Lung (tissue), 12 donors: ENCODE results near the gene TECTA. TPM values are rescaled to one million over a fixed set of nuclear protein-coding genes. Genes with fewer than 3 reads are reported as not detected.

ENCODE experiments used
- ATAC-seq: fragments of 200-7000 bp; cut with Tn5 transposase; one replicate; pipeline ENCODE4 v1.9.1; 2020; ENCODE audit warnings: moderate number of reproducible peaks; ENCODE audit not compliant: insufficient read depth, low FRiP score
- DNase-seq, 3 donors: peaks; one replicate each; pipeline ENCODE4 v3.0.0-alpha.2; 2013 to 2017
- H3K27ac ChIP-seq, 2 donors: one replicate each; pipeline ENCODE4 v1.5.1; 2013; ENCODE audit warnings: mild to moderate bottlenecking in 2 of 2, moderate library complexity in 2 of 2, control low read depth in 1 of 2, inconsistent platforms in 1 of 2, low read depth in 1 of 2, low read length in 1 of 2
- H3K27me3 ChIP-seq, 3 donors: one replicate each; pipeline ENCODE4 v1.5.1; 2013; ENCODE audit warnings: low read length in 2 of 3; ENCODE audit not compliant: control insufficient read depth in 3 of 3, insufficient read depth in 3 of 3
- H3K36me3 ChIP-seq, 4 donors: one replicate each; pipeline ENCODE4 v1.5.1; 2013; ENCODE audit warnings: low read length in 4 of 4, mild to moderate bottlenecking in 1 of 4, moderate library complexity in 1 of 4; ENCODE audit not compliant: control insufficient read depth in 4 of 4, insufficient read depth in 4 of 4
- H3K4me1 ChIP-seq, 5 donors: one replicate each; pipeline ENCODE4 v1.5.1; 2013; ENCODE audit warnings: low read length in 5 of 5, mild to moderate bottlenecking in 2 of 5, moderate library complexity in 1 of 5; ENCODE audit not compliant: control insufficient read depth in 5 of 5, insufficient read depth in 5 of 5
- H3K4me3 ChIP-seq: one replicate; pipeline ENCODE4 v1.5.1; 2013; ENCODE audit warnings: mild to moderate bottlenecking, control low read depth, moderate library complexity
- H3K9ac ChIP-seq, 2 donors: one replicate each; pipeline ENCODE4 v1.5.1; 2013; ENCODE audit warnings: low read length in 2 of 2, control low read depth in 1 of 2; ENCODE audit not compliant: insufficient read depth in 1 of 2
- H3K9me3 ChIP-seq, 4 donors: one replicate each; pipeline ENCODE4 v1.5.1; 2013; ENCODE audit warnings: low read length in 3 of 4, mild to moderate bottlenecking in 1 of 4, moderate library complexity in 1 of 4; ENCODE audit not compliant: control insufficient read depth in 4 of 4, insufficient read depth in 3 of 4
- WGBS, 2 donors: extraction: QIAGEN DNeasy Blood & Tissue Kit; methylation state at CpG; one replicate each; pipeline ENCODE4 v1.1.7; 2013; 5-methylcytosine and 5-hydroxymethylcytosine counted together
- polyA plus RNA-seq, 2 donors: library from polyadenylated mRNA; stranded (reverse); fragments of 200-250 nt; gene quantifications; one replicate each; pipeline ENCODE4 v1.2.1, GENCODE V29; 2013
- total RNA-seq, 2 donors: library from RNA; depleted of rRNA in 1 of 2; stranded (reverse); fragments of >200 nt in 1 of 2; gene quantifications; one replicate each; pipeline ENCODE4 v1.2.1, GENCODE V29; 2014 to 2021
- TF ChIP-seq, protein P1 (sequence below): IDR thresholded peaks from 2 replicates; pipeline ENCODE4 v1.5.1; 2012; ENCODE audit warnings: mild to moderate bottlenecking; ENCODE audit errors: control extremely low read depth, extremely low read depth
- donor health status: control.
- donor health status: control.
- donor health status: Bipolar disorder and iron deficiency.
- donor health status: healthy.
- donor health status: DM: yes; HTN: yes; CAD: no.

TECTA gene
- total and polyA plus RNA-seq, 4 donors, result 0.35 to 2.5 (median 0.82) TPM

DNA sequence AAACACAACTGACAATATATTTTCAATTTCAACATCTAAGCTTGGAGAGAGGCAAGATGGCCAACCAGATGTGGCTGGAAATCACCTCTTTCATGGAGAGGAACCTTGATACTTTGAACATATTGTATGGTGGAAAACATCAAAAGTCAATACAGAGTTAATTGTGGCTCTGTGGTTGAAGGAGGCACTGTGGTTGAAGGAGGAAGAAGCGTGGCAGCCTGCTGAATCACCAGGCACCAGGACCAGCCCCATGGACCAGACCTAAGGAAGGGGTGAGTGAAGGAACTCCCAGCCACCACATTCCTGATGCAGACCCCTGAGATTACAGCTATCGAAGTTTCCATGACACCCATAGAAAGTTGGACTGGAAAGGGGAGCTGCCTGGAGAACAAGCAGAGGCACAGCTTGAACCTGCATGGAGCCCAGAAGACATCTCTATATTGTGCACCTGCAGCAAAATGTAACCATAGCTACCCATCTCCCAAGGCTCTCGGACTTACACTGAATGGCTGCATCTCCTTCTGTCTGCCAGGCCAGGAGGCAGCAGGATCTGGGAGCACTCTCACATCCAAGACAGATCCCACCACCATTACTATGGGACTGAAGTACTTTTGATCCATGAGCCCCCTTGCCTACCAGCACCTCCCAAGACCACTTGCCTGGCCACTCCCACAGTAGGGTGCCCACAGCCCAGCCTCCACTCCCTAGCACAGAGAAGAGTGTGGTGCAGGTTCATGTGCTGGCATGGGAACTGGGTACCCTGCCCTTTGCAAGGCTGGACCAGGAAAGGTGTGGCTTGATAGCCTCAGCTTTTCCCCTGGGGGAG lies 111.7 kb downstream of the TECTA start:
- H3K4me1 ChIP-seq, result no peaks in the 10 kb centered on the region
- no peak overlapping the region for H3K9ac ChIP-seq
- no peaks in the 10 kb centered on the region for H3K9me3 ChIP-seq
- ATAC-seq (no peak), DNase-seq (no peak)
- H3K27me3 ChIP-seq, result no peaks in the 10 kb centered on the region
- H3K36me3 ChIP-seq, result no peaks in the 10 kb centered on the region
- WGBS, 2 donors, result 77% methylated on average over 3 of the region's 3 CpGs
- TF ChIP-seq, protein P1, sequence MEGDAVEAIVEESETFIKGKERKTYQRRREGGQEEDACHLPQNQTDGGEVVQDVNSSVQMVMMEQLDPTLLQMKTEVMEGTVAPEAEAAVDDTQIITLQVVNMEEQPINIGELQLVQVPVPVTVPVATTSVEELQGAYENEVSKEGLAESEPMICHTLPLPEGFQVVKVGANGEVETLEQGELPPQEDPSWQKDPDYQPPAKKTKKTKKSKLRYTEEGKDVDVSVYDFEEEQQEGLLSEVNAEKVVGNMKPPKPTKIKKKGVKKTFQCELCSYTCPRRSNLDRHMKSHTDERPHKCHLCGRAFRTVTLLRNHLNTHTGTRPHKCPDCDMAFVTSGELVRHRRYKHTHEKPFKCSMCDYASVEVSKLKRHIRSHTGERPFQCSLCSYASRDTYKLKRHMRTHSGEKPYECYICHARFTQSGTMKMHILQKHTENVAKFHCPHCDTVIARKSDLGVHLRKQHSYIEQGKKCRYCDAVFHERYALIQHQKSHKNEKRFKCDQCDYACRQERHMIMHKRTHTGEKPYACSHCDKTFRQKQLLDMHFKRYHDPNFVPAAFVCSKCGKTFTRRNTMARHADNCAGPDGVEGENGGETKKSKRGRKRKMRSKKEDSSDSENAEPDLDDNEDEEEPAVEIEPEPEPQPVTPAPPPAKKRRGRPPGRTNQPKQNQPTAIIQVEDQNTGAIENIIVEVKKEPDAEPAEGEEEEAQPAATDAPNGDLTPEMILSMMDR, result no peak
- no peak overlapping the region for H3K27ac ChIP-seq
- no peak overlapping the region for H3K4me3 ChIP-seq

DNA sequence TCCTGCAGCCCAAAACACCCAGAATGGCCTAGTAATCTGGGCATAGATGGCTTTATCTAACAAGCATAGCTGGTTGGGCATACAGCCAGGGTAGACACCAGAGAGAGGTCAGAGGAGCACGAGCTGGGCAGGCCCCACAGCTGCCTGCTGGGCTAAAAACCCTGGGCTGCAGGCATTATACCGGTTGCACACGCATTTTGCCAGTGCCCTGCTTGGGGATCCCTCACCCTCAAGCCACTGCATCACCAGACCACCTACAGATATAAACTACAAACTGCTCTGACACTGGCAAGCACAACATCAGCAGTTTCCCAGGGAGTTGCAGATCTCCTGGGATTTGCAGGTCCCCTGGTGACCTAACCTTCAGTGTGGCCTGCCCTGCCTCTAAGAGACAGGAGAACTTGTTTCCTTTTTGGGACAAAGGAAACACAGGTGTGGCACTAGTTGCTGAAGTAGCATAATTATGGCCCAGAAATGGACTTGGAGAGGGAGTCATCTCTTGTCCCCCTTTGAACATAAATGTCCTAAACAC lies 112.4 kb downstream of the TECTA start:
- Histone ChIP-seq H3K9me3 (no peaks in the 10 kb centered on the region), H3K27ac (no peak overlapping the region), H3K4me1 (no peaks in the 10 kb centered on the region), H3K27me3 (no peaks in the 10 kb centered on the region), H3K36me3 (no peaks in the 10 kb centered on the region), H3K4me3 (no peak overlapping the region), H3K9ac (no peak overlapping the region)
- ATAC-seq (no peak), DNase-seq (no peak)
- TF ChIP-seq, protein P1, result no peak
- 73 to 75% methylated on average over 3 of the region's 3 CpGs for WGBS, 2 donors

DNA sequence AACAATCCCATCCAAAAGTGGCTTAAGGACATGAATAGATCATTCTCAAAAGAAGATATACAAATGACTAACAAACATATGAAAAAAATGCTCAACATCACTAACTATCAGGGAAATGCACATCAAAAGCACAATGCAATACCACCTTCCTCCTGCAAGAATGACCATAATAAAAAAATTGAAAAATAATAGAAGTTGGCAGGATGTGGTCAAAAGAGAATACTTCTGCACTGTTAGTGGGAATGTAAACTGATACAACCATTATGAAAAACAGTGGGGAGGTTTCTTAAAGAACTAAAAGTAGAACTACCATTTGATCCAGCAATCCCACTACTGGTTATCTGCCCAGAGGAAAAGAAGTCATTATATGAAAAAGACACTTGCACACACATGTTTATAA lies 113.8 kb downstream of the TECTA start:
- DNase-seq (no peak), ATAC-seq (no peak)
- Histone ChIP-seq H3K27me3 (no peaks in the 10 kb centered on the region), H3K9ac (no peak overlapping the region), H3K4me3 (no peak overlapping the region), H3K9me3 (no peaks in the 10 kb centered on the region), H3K27ac (no peak overlapping the region), H3K36me3 (no peaks in the 10 kb centered on the region), H3K4me1 (no peaks in the 10 kb centered on the region)
- TF ChIP-seq, protein P1, result no peak
